Lower leg skin (tissue), 4 donors: ENCODE measurements around the gene ETS1. TPM values are rescaled to one million over a fixed set of nuclear protein-coding genes. Genes with fewer than 3 reads are reported as not detected.

Experiments used
- DNase-seq, 2 donors: peaks; one replicate each; pipeline ENCODE4 v3.0.0-alpha.2; 2019; ENCODE audit warnings: low spot score in 2 of 2
- H3K4me3 ChIP-seq: fragments of 200-600 bp; sonication (generic); 2 replicates; pipeline ENCODE4 v1.5.1; 2017; ENCODE audit warnings: mild to moderate bottlenecking, low read depth; ENCODE audit not compliant: poor library complexity, severe bottlenecking
- POLR2A ChIP-seq, 2 donors: fragments of 450-650 bp; IDR thresholded peaks; one replicate each; pipeline ENCODE4 v1.6.1; 2016 to 2017; ENCODE audit warnings: antibody characterized with exemption in 2 of 2, mild to moderate bottlenecking in 1 of 2, moderate library complexity in 1 of 2
- WGBS, 2 donors: methylation state at CpG; one replicate each; pipeline ENCODE4 v1.1.5; 2018; 5-methylcytosine and 5-hydroxymethylcytosine counted together
- intact Hi-C: fragments of 100-400 bp; cut with DNase I; formaldehyde crosslinking; loops from one replicate; pipeline ENCODE4 v1.15.0; 2023; ENCODE audit warnings: low total_unique reads
- total RNA-seq, 4 donors: library from RNA; depleted of rRNA; stranded (reverse); fragments of >200 nt; gene quantifications; one replicate each; pipeline ENCODE4 v1.1.0, GENCODE V29; 2016
- TF ChIP-seq, protein P1 (sequence below), 3 donors: fragments of 450-650 bp; IDR thresholded peaks; one replicate each; pipeline ENCODE4 v1.5.1; 2016; ENCODE audit warnings: antibody characterized with exemption in 3 of 3, mild to moderate bottlenecking in 3 of 3, moderate library complexity in 2 of 3

Gene ETS1
- total RNA-seq, 4 donors from 2014 or later: 20.6 to 38.7 (median 21.8) TPM

DNA sequence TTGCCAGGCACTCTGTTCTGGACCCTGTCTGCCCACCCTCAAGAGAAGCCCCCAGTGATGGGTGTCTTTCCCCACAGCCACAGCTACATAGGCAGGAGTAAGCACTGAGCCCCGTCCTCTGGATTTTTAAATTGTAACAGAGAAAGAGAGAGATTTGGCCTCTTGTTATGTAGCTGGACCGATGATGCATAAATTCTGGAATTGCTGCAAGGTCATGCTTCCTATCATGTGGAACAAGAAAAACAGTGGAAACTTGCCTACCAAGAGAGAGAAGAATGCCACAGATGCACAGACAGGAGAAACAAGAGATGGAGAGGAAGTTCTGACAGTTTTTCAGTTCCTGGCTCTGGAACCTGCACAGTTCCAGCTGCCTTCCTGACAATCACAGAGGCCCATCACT, 150.2 kb downstream of the ETS1 start:
- intact Hi-C loops: no loop called here
- DNase-seq: no peak
- H3K4me3 ChIP-seq: no peak overlapping the region
- 49 to 69% methylated on average over 2 of the region's 2 CpGs for WGBS, 2 donors
- TF ChIP-seq, protein P1, sequence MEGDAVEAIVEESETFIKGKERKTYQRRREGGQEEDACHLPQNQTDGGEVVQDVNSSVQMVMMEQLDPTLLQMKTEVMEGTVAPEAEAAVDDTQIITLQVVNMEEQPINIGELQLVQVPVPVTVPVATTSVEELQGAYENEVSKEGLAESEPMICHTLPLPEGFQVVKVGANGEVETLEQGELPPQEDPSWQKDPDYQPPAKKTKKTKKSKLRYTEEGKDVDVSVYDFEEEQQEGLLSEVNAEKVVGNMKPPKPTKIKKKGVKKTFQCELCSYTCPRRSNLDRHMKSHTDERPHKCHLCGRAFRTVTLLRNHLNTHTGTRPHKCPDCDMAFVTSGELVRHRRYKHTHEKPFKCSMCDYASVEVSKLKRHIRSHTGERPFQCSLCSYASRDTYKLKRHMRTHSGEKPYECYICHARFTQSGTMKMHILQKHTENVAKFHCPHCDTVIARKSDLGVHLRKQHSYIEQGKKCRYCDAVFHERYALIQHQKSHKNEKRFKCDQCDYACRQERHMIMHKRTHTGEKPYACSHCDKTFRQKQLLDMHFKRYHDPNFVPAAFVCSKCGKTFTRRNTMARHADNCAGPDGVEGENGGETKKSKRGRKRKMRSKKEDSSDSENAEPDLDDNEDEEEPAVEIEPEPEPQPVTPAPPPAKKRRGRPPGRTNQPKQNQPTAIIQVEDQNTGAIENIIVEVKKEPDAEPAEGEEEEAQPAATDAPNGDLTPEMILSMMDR (IDR thresholded peaks at IDR 0.05): no peak
- no peak for TF ChIP-seq POLR2A (IDR thresholded peaks at IDR 0.05)

DNA sequence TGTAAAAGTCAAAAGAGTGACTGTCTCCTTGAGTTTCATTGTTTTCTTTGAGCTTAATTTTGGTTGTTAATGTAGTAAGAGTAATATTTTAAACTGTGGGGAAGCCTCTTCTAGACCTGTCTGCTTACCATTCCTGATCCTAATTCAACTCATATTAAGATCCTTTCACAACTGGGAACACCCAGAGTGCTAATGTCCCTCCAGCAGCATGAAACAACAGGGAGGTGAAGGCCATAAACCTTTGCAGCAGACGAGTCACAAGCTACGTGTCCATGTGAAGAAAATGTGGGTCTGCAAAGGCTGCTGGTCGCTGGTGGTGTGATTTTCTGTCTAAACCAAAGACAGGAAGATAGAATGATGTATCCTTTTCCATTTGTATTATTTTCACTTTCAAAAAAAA, 152.5 kb downstream of the ETS1 start:
- no peak for TF ChIP-seq POLR2A (IDR thresholded peaks at IDR 0.05)
- TF ChIP-seq, protein P1 (IDR thresholded peaks at IDR 0.05): no peak
- intact Hi-C loops: no loop called here
- DNase-seq: no peak
- WGBS, 2 donors: 87 to 91% methylated on average over 3 of the region's 3 CpGs
- no peak overlapping the region for H3K4me3 ChIP-seq

DNA sequence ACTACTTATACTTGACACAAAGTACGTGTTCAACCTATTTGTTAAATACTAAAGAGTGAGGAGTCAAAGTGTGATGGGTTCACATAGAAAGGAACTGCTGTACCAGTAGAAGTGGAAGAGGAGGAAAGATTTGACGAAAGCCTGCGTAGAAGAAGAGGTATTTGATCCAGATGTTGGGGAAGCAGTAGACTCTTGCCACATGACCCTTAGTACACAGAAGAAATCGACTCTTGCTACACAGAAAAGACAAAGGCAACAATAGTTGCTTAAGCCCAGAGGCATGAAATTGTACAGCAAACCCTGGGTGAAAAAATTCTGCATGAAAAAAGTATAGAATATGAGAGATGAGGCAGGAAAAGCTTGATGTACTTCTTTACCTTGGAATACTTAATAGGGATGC, 152.9 kb downstream of the ETS1 start:
- WGBS, 2 donors: 81 to 88% methylated on average over 4 of the region's 4 CpGs
- intact Hi-C loops: no loop called here
- TF ChIP-seq, protein P1 (IDR thresholded peaks at IDR 0.05): no peak
- TF ChIP-seq POLR2A (IDR thresholded peaks at IDR 0.05): no peak
- DNase-seq: no peak
- no peak overlapping the region for H3K4me3 ChIP-seq

DNA sequence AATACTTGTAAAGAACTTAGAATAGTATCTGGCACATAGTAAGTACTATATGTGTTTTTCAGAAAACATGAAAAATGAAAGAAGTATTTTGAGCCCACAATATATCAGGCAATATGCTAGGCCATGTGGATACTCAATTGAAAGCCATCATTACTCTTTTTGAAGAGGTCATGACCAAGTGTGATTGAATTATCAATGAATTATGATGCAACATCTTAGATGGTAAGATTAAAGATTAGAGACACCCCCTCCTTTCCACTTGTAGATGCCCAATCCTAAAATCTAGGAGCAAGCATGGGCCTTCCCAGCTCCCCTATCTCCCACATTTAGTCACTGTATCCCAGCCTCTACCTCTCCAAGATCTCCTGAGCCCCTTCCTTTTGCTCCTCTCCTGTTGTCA, 154.4 kb downstream of the ETS1 start:
- no peak for DNase-seq
- TF ChIP-seq, protein P1 (IDR thresholded peaks at IDR 0.05): no peak
- TF ChIP-seq POLR2A (IDR thresholded peaks at IDR 0.05): no peak
- intact Hi-C loops: no loop called here
- H3K4me3 ChIP-seq: no peak overlapping the region

DNA sequence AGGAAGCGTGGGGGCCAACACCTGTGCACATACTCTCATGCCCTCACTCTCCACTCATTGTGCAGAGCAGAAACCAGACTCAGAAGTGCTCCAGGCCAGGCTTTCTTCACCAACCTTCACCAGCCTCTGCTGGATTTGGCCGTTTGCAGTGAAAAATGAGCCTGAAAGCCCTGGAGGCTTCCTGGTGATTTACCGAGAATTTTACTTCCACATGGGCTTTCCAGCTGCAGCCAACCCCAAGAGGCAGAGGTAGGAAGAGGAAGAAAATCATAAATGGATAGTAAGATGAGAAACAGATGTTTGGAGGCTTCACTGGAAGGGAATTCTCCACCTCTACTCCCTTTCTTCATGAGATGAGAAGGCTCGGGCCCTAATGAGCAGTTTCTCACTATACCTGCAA, 155.4 kb downstream of the ETS1 start:
- no peak for TF ChIP-seq POLR2A (IDR thresholded peaks at IDR 0.05)
- TF ChIP-seq, protein P1 (IDR thresholded peaks at IDR 0.05): no peak
- no peak for DNase-seq
- H3K4me3 ChIP-seq: no peak overlapping the region
- WGBS, 2 donors: 72 to 74% methylated on average over 4 of the region's 4 CpGs
- intact Hi-C loops: no loop called here

DNA sequence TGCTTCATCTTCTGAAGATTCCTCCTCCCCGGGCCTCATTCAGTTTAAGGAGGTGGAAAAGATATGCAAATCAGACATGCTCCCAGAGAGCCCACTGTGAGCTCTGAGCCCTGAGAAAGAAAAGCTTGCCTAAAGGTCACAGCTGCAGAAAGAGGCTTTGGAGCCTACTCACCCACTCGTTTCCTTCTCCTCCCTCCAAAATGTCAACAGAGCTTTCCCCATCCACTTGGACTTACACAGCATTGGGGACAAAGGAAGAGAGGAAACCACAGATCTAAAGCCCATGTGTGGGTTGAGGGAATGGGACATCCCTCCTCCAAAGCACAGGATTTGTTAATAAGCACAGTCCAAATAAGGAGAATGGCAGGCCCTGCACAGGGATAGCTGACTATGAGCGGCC, 158.4 kb downstream of the ETS1 start:
- 73 to 87% methylated on average over 3 of the region's 3 CpGs for whole genome bisulfite sequencing, 2 donors
- DNase-seq: no peak
- no peak for TF ChIP-seq POLR2A (IDR thresholded peaks at IDR 0.05)
- TF ChIP-seq, protein P1 (IDR thresholded peaks at IDR 0.05): no peak
- intact Hi-C loops: no loop called here
- H3K4me3 ChIP-seq: no peak overlapping the region
